Activated CD4-positive, alpha-beta T cell treated with anti-CD3 and anti-CD28 coated beads for 36 hours (primary cell): ENCODE data around the gene NUTM2A. TPM values are rescaled to one million over a fixed set of nuclear protein-coding genes. Genes with fewer than 3 reads are reported as not detected.
"Not testable (repeated sequence)": the region's sequence is repeated elsewhere in the genome, so short reads cannot be mapped to it uniquely, and the experiment has no call there.

Source experiments
- ATAC-seq: fragments of 200-7000 bp; cut with Tn5 transposase; one replicate; pipeline ENCODE4 v1.10.0; 2021; ENCODE audit warnings: mild to moderate bottlenecking, moderate library complexity
- CTCF ChIA-PET: fragments of 350-600 bp; sonication (Branson Sonifier 250); formaldehyde crosslinking; loops from one replicate; lab custom pipeline; 2021; ENCODE audit warnings: antibody characterized with exemption; lab: Charles Lee
- POLR2A ChIA-PET: fragments of 350-600 bp; sonication (Branson Sonifier 250); formaldehyde crosslinking; loops from one replicate; lab custom pipeline; 2021; ENCODE audit warnings: antibody characterized with exemption, inconsistent platforms; lab: Charles Lee
- DNase-seq: peaks from one replicate; pipeline ENCODE4 v3.0.0-alpha.2; 2020
- H3K27ac Mint-ChIP-seq: one replicate; pipeline ENCODE4 v1.8.0; 2021; ENCODE audit warnings: mixed read lengths
- H3K27me3 Mint-ChIP-seq: one replicate; pipeline ENCODE4 v1.8.0; 2021; ENCODE audit warnings: mixed read lengths
- H3K36me3 Mint-ChIP-seq: one replicate; pipeline ENCODE4 v1.8.0; 2021; ENCODE audit warnings: low read depth, mixed read lengths
- H3K4me1 Mint-ChIP-seq: one replicate; pipeline ENCODE4 v1.8.0; 2021; ENCODE audit warnings: mixed read lengths
- H3K4me3 Mint-ChIP-seq: one replicate; pipeline ENCODE4 v1.8.0; 2021; ENCODE audit warnings: mild to moderate bottlenecking, moderate library complexity, mixed read lengths
- H3K9me3 Mint-ChIP-seq: one replicate; pipeline ENCODE4 v1.8.0; 2021; ENCODE audit warnings: low read depth, mixed read lengths
- intact Hi-C, 2 experiments: fragments of 100-400 bp; cut with DNase I in 1 of 2; cut with micrococcal nuclease in 1 of 2; formaldehyde crosslinking; loops; one replicate each; pipeline versions ENCODE4 v1.14.2 to v1.15.1; 2022 to 2024; cut with DNase I, micrococcal nuclease
- total RNA-seq, 2 experiments: library from RNA; stranded (reverse); gene quantifications; one replicate each; pipeline ENCODE4 v1.2.3, GENCODE V29; 2021

NUTM2A gene
- total RNA-seq, 2 experiments from 2014 or later, result 0.39 to 0.64 TPM

- intact Hi-C loops, H3K27me3 Mint-ChIP-seq, H3K4me3 Mint-ChIP-seq, H3K36me3 Mint-ChIP-seq, DNase-seq, ATAC-seq, H3K9me3 Mint-ChIP-seq, CTCF ChIA-PET, H3K4me1 Mint-ChIP-seq, POLR2A ChIA-PET, H3K27ac Mint-ChIP-seq: not testable (repeated sequence)
These were observed 11.4 kb upstream of the NUTM2A start for GRCh38 chr10:87213806-87214205.

- H3K4me1 Mint-ChIP-seq, CTCF ChIA-PET, H3K27ac Mint-ChIP-seq, H3K27me3 Mint-ChIP-seq, H3K4me3 Mint-ChIP-seq, H3K36me3 Mint-ChIP-seq, intact Hi-C loops, ATAC-seq, POLR2A ChIA-PET, H3K9me3 Mint-ChIP-seq, DNase-seq: not testable (repeated sequence)
These were observed 9.1 kb upstream of the NUTM2A start for GRCh38 chr10:87216120-87216519.

- H3K9me3 Mint-ChIP-seq, H3K36me3 Mint-ChIP-seq, H3K27me3 Mint-ChIP-seq, CTCF ChIA-PET, DNase-seq, intact Hi-C loops, POLR2A ChIA-PET, H3K4me3 Mint-ChIP-seq, H3K27ac Mint-ChIP-seq, H3K4me1 Mint-ChIP-seq: not testable (repeated sequence)
- peak; percentile 76 for ATAC-seq
These were observed 5.9 kb upstream of the NUTM2A start for GRCh38 chr10:87219370-87219769.

GRCh38 chr10:87222789-87223188 lies 2.5 kb upstream of the NUTM2A start:
- H3K4me1 Mint-ChIP-seq, intact Hi-C loops, H3K27ac Mint-ChIP-seq, H3K36me3 Mint-ChIP-seq, ATAC-seq, H3K27me3 Mint-ChIP-seq, H3K9me3 Mint-ChIP-seq, CTCF ChIA-PET, H3K4me3 Mint-ChIP-seq, POLR2A ChIA-PET, DNase-seq: not testable (repeated sequence)

GRCh38 chr10:87228247-87228646 lies 3.0 kb downstream of the NUTM2A start:
- H3K4me3 Mint-ChIP-seq, H3K9me3 Mint-ChIP-seq, intact Hi-C loops, DNase-seq, CTCF ChIA-PET, H3K27me3 Mint-ChIP-seq, H3K27ac Mint-ChIP-seq, H3K36me3 Mint-ChIP-seq, ATAC-seq, POLR2A ChIA-PET, H3K4me1 Mint-ChIP-seq: not testable (repeated sequence)

GRCh38 chr10:87229211-87229610 lies 4.0 kb downstream of the NUTM2A start:
- H3K27ac Mint-ChIP-seq, H3K27me3 Mint-ChIP-seq, intact Hi-C loops, ATAC-seq, H3K4me1 Mint-ChIP-seq, CTCF ChIA-PET, POLR2A ChIA-PET, H3K9me3 Mint-ChIP-seq, DNase-seq, H3K4me3 Mint-ChIP-seq, H3K36me3 Mint-ChIP-seq: not testable (repeated sequence)

GRCh38 chr10:87234854-87235253 lies 9.6 kb downstream of the NUTM2A start:
- intact Hi-C loops, H3K27me3 Mint-ChIP-seq, H3K4me3 Mint-ChIP-seq, H3K36me3 Mint-ChIP-seq, H3K9me3 Mint-ChIP-seq, ATAC-seq, H3K27ac Mint-ChIP-seq, POLR2A ChIA-PET, CTCF ChIA-PET, DNase-seq, H3K4me1 Mint-ChIP-seq: not testable (repeated sequence)

GRCh38 chr10:87237244-87237643 lies 12.0 kb downstream of the NUTM2A start:
- DNase-seq, H3K4me1 Mint-ChIP-seq, ATAC-seq, POLR2A ChIA-PET, H3K9me3 Mint-ChIP-seq, H3K36me3 Mint-ChIP-seq, H3K27me3 Mint-ChIP-seq, intact Hi-C loops, H3K4me3 Mint-ChIP-seq, H3K27ac Mint-ChIP-seq, CTCF ChIA-PET: not testable (repeated sequence)

GRCh38 chr10:87239346-87239808 lies 14.1 kb downstream of the NUTM2A start:
- H3K4me1 Mint-ChIP-seq, CTCF ChIA-PET, H3K27ac Mint-ChIP-seq, ATAC-seq, H3K27me3 Mint-ChIP-seq, H3K36me3 Mint-ChIP-seq, H3K4me3 Mint-ChIP-seq, DNase-seq, H3K9me3 Mint-ChIP-seq, POLR2A ChIA-PET, intact Hi-C loops: not testable (repeated sequence)

- ATAC-seq, result peak; percentile 33
- H3K36me3 Mint-ChIP-seq, H3K4me3 Mint-ChIP-seq, DNase-seq, POLR2A ChIA-PET, H3K27ac Mint-ChIP-seq, intact Hi-C loops, H3K9me3 Mint-ChIP-seq, H3K27me3 Mint-ChIP-seq, H3K4me1 Mint-ChIP-seq, CTCF ChIA-PET: not testable (repeated sequence)
These were observed 16.9 kb downstream of the NUTM2A start for GRCh38 chr10:87242192-87242591.

GRCh38 chr10:87247335-87247734 lies 22.1 kb downstream of the NUTM2A start:
- H3K4me3 Mint-ChIP-seq, POLR2A ChIA-PET, CTCF ChIA-PET, intact Hi-C loops, H3K36me3 Mint-ChIP-seq, ATAC-seq, H3K27me3 Mint-ChIP-seq, H3K27ac Mint-ChIP-seq, H3K9me3 Mint-ChIP-seq, DNase-seq, H3K4me1 Mint-ChIP-seq: not testable (repeated sequence)

- POLR2A ChIA-PET, H3K27me3 Mint-ChIP-seq, H3K4me1 Mint-ChIP-seq, CTCF ChIA-PET, H3K36me3 Mint-ChIP-seq, ATAC-seq, H3K9me3 Mint-ChIP-seq, H3K27ac Mint-ChIP-seq, DNase-seq, intact Hi-C loops, H3K4me3 Mint-ChIP-seq: not testable (repeated sequence)
These were observed 23.6 kb downstream of the NUTM2A start for GRCh38 chr10:87248818-87249353.
